SW480 (cell line): ENCODE data around the gene MC5R.
"Not testable (repeated sequence)": the region's sequence is repeated elsewhere in the genome, so short reads cannot be mapped to it uniquely, and the experiment has no call there.

Experiments used
- DNase-seq: peaks from one replicate; pipeline ENCODE4 v3.0.0-alpha.2; 2016; ENCODE audit warnings: low spot score

MC5R gene

GRCh38 chr18:13849791-13850190, 25.8 kb downstream of the MC5R start:
- no peak for DNase-seq

GRCh38 chr18:13862898-13863297, 38.9 kb downstream of the MC5R start:
- DNase-seq, result not testable (repeated sequence)

DNA sequence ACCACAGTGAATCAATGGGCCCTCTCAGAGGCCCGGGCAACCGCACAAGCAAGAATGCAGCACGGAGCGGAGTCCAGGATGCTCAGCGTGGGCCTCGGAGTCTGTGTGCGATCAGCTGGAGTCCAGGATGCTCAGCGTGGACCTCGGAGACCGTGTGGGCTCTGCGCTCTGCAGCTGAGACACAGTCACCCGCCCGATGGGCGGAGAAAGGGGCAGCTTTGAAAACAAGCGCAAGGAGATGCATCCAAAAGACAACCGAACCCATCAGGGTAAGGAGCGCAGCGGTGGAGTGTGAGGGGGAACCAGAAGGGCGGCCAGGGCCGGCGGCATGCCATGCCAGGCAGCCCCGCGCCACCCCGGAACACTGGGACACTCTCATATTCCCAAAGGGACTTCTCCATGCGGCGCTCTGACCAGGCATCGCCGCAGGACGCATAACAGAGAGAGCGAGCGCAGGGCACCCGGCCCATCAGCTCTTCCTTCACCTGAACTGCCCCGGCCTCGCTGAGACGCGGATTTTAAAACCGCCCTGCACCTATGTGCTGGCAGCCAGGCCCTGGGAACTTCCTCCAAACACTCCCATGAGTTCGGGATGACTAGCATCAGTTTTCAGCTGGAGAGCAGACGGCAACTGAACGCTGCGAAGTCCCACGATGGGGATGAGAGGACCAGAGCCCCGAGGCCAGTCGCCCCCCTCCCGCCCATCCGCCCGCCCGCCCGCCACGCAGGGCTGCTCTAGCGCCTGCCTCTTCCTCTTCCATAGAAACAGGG, 44.7 kb downstream of the MC5R start:
- DNase-seq, result no peak

- DNase-seq, result no peak
These were observed 47.8 kb downstream of the MC5R start for GRCh38 chr18:13871701-13872100.

- DNase-seq, result no peak
These were observed 48.4 kb downstream of the MC5R start for GRCh38 chr18:13872373-13872772.

GRCh38 chr18:13872932-13873331, 49.0 kb downstream of the MC5R start:
- DNase-seq, result no peak

- DNase-seq, result no peak
These were observed 50.6 kb downstream of the MC5R start for GRCh38 chr18:13874558-13874957.
